Hepatocyte (in vitro differentiated cells): ENCODE data around the gene SLX1A. TPM values are rescaled to one million over a fixed set of nuclear protein-coding genes. Genes with fewer than 3 reads are reported as not detected.

ENCODE experiments used
- polyA plus RNA-seq: library from polyadenylated mRNA; unstranded; fragments of >200 nt; fragmentation: Nextera tagmentation; extraction: Ambion mirVana; gene quantifications from 2 replicates; pipeline ENCODE4 v1.2.1, GENCODE V29; 2016
- small RNA-seq: library from RNA; depleted of rRNA; stranded (forward); fragments of <200 nt; gene quantifications from one replicate; pipeline ENCODE3, GENCODE V24; 2014
- total RNA-seq: library from RNA; depleted of rRNA; stranded (reverse); fragments of >200 nt; gene quantifications from 2 replicates; pipeline ENCODE4 v1.2.3, GENCODE V29; 2014

The SLX1A gene
- total and polyA plus RNA-seq, 2 experiments from 2014 or later, result 25.1 to 111 TPM

Small RNA genes within 50 kb of the gene (small RNA-seq; reads per million reads assigned to genes)
- gene AC106782.4, result not detected

Other genes with a start within 250 kb of the SLX1A start
- 106 and 119 TPM in 2 replicates for gene TMEM219, start 231.8 kb upstream of the SLX1A start, total RNA-seq
- gene TMEM219, start 231.8 kb upstream of the SLX1A start, polyA plus RNA-seq, result 175 and 189 TPM in 2 replicates
- 28.0 and 33.4 TPM in 2 replicates for gene TAOK2, start 220.0 kb upstream of the SLX1A start, total RNA-seq
- 24.3 and 24.5 TPM in 2 replicates for gene TAOK2, start 220.0 kb upstream of the SLX1A start, polyA plus RNA-seq
- gene HIRIP3, start 198.3 kb upstream of the SLX1A start, total RNA-seq, result 10.6 and 12.4 TPM in 2 replicates
- gene HIRIP3, start 198.3 kb upstream of the SLX1A start, polyA plus RNA-seq, result 9.0 and 12.9 TPM in 2 replicates
- gene INO80E, start 197.6 kb upstream of the SLX1A start, total RNA-seq, result 61.2 and 99.9 TPM in 2 replicates
- gene INO80E, start 197.6 kb upstream of the SLX1A start, polyA plus RNA-seq, result 14.0 and 17.6 TPM in 2 replicates
- 6.8 and 6.9 TPM in 2 replicates for gene DOC2A, start 182.8 kb upstream of the SLX1A start, total RNA-seq
- gene DOC2A, start 182.8 kb upstream of the SLX1A start, polyA plus RNA-seq, result 11.4 and 13.0 TPM in 2 replicates
- gene C16orf92, start 170.7 kb upstream of the SLX1A start, total RNA-seq, result not detected in 2 replicates
- gene C16orf92, start 170.7 kb upstream of the SLX1A start, polyA plus RNA-seq, result not detected in 2 replicates
- not detected in 2 replicates for gene TLCD3B, start 162.6 kb upstream of the SLX1A start, total RNA-seq
- not detected in 2 replicates for gene TLCD3B, start 162.6 kb upstream of the SLX1A start, polyA plus RNA-seq
- 392 and 397 TPM in 2 replicates for gene ALDOA, start 128.1 kb upstream of the SLX1A start, total RNA-seq
- 882 and 924 TPM in 2 replicates for gene ALDOA, start 128.1 kb upstream of the SLX1A start, polyA plus RNA-seq
- 107 and 123 TPM in 2 replicates for gene PPP4C, start 117.9 kb upstream of the SLX1A start, total RNA-seq
- 212 and 236 TPM in 2 replicates for gene PPP4C, start 117.9 kb upstream of the SLX1A start, polyA plus RNA-seq
- gene TBX6, start 102.0 kb upstream of the SLX1A start, total RNA-seq, result 0.56 and 0.60 TPM in 2 replicates
- 0.10 and 0.19 TPM in 2 replicates for gene TBX6, start 102.0 kb upstream of the SLX1A start, polyA plus RNA-seq
- 19.3 and 20.1 TPM in 2 replicates for gene YPEL3, start 97.7 kb upstream of the SLX1A start, total RNA-seq
- 82.1 and 103 TPM in 2 replicates for gene YPEL3, start 97.7 kb upstream of the SLX1A start, polyA plus RNA-seq
- gene GDPD3, start 80.3 kb upstream of the SLX1A start, total RNA-seq, result 0.67 TPM in 1 of 2 replicates, not detected in the other
- 5.4 and 11.2 TPM in 2 replicates for gene GDPD3, start 80.3 kb upstream of the SLX1A start, polyA plus RNA-seq
- gene MAPK3, start 70.7 kb upstream of the SLX1A start, total RNA-seq, result 34.6 and 57.6 TPM in 2 replicates
- 31.3 and 38.1 TPM in 2 replicates for gene MAPK3, start 70.7 kb upstream of the SLX1A start, polyA plus RNA-seq
- 2.4 and 3.2 TPM in 2 replicates for gene CORO1A, start 10.3 kb upstream of the SLX1A start, total RNA-seq
- gene CORO1A, start 10.3 kb upstream of the SLX1A start, polyA plus RNA-seq, result 1.7 and 3.4 TPM in 2 replicates
- 211 and 237 TPM in 2 replicates for gene BOLA2B, start 209 bp upstream of the SLX1A start, total RNA-seq
- 124 and 132 TPM in 2 replicates for gene BOLA2B, start 209 bp upstream of the SLX1A start, polyA plus RNA-seq
- gene SULT1A3, start 5.4 kb downstream of the SLX1A start, total RNA-seq, result 8.1 and 17.8 TPM in 2 replicates
- 23.1 and 32.3 TPM in 2 replicates for gene SULT1A3, start 5.4 kb downstream of the SLX1A start, polyA plus RNA-seq
- gene NPIPB13, start 54.6 kb downstream of the SLX1A start, total RNA-seq, result 2.4 and 3.5 TPM in 2 replicates
- 1.9 and 4.8 TPM in 2 replicates for gene NPIPB13, start 54.6 kb downstream of the SLX1A start, polyA plus RNA-seq
- gene CD2BP2, start 161.4 kb downstream of the SLX1A start, total RNA-seq, result 44.2 and 45.1 TPM in 2 replicates
- 37.6 and 41.0 TPM in 2 replicates for gene CD2BP2, start 161.4 kb downstream of the SLX1A start, polyA plus RNA-seq
- gene TBC1D10B, start 176.6 kb downstream of the SLX1A start, total RNA-seq, result 21.4 and 29.3 TPM in 2 replicates
- gene TBC1D10B, start 176.6 kb downstream of the SLX1A start, polyA plus RNA-seq, result 33.3 and 37.9 TPM in 2 replicates
- 4.0 TPM in 1 of 2 replicates, not detected in the other for gene MYL11, start 180.9 kb downstream of the SLX1A start, total RNA-seq
- 2.2 and 5.3 TPM in 2 replicates for gene MYL11, start 180.9 kb downstream of the SLX1A start, polyA plus RNA-seq
- not detected in 2 replicates for gene SEPTIN1, start 188.7 kb downstream of the SLX1A start, total RNA-seq
- gene SEPTIN1, start 188.7 kb downstream of the SLX1A start, polyA plus RNA-seq, result 1.5 and 2.3 TPM in 2 replicates
- 7.7 and 8.0 TPM in 2 replicates for gene ZNF48, start 201.5 kb downstream of the SLX1A start, total RNA-seq
- gene ZNF48, start 201.5 kb downstream of the SLX1A start, polyA plus RNA-seq, result 6.1 and 7.1 TPM in 2 replicates
- 12.4 and 18.7 TPM in 2 replicates for gene ZNF771, start 213.7 kb downstream of the SLX1A start, total RNA-seq
- gene ZNF771, start 213.7 kb downstream of the SLX1A start, polyA plus RNA-seq, result 23.6 and 25.2 TPM in 2 replicates
- 25.9 and 33.8 TPM in 2 replicates for gene DCTPP1, start 236.2 kb downstream of the SLX1A start, total RNA-seq
- 36.3 and 47.2 TPM in 2 replicates for gene DCTPP1, start 236.2 kb downstream of the SLX1A start, polyA plus RNA-seq